Measurements from ENCODE around the gene GFOD2.

GFOD2 gene

DNA sequence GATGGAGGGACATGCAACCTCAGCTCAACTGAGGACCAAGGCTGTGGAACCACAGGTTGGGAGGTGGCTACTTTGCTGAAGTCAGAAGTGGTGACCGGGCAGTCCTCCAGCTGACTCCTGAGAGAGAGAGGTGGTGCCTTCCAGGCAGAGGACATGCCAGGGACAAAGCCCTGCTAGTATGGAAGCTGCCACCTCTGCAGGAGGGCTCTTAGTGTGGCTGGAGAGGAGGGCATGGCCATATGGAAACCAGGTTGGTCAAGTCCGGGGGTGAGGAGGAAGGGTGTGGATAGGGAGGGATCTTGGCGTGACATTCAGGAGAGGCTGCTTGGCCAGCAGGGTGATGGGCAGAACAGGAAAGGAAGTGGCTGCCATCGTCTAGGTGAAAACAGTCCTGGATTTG lies 46.8 kb downstream of the GFOD2 start:
- DNase-seq (ENCODE audit: low read depth) = no peak

DNA sequence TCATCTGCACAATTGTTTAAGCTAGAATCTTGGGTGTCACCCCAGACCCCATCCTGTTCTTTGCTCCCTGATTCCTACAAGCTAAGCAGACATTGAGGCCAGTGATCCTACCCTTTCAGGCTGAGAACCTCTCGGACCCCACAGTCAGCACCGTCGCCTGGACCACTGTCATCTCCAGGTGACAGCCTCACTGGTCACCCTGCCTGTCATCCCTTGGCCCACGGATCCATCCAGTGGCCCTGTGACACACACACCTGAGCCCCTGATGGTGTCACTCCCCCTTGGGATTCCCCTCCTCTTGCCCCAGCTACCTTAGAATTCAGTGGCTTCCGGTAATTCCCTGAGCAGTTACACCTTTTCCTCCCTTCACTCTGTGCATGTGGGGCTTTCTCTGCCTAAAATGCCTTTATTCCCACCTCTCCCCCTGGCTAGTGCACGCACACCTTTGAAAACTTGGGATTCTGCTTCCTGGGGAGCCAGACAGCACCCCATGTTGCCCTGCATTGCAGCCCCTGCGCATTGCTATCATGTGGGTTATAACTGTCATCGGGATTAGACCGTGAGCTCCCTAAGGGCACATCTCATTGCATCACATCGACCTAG lies 49.5 kb downstream of the GFOD2 start:
- no peak for DNase-seq (ENCODE audit: low read depth)

DNA sequence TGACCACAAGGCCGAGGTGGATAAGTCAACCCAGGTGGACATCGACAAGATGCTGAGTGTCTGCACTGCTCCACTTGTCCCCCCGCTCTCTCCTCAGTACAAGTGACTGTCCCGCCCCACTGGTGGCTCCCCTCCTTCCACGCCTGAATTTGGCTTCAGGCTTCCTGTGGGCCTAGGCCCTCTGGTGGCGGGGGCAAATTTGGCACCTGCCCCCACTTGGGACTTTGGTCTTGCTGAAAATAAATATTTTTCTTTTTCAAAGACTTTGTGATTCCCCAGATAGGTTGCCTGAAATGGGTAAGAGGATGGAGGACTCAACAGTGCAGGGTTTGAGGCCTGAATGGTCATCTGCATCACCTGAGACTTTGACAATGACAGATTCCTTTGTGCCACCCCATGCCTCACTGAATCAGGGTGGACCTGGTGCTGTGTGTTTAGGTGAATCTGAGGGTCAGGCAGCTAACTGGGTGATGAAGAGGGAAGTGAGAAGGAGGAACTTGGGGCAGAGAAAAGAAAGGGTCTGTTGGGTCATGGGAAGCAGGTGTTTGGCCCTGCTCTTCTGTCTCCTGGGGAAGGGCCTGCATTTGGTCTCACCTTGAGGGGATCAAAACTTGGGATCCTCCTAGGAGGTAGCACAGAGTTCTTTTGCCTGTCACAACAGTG lies 50.5 kb downstream of the GFOD2 start:
- no peak for DNase-seq (ENCODE audit: low read depth)

DNA sequence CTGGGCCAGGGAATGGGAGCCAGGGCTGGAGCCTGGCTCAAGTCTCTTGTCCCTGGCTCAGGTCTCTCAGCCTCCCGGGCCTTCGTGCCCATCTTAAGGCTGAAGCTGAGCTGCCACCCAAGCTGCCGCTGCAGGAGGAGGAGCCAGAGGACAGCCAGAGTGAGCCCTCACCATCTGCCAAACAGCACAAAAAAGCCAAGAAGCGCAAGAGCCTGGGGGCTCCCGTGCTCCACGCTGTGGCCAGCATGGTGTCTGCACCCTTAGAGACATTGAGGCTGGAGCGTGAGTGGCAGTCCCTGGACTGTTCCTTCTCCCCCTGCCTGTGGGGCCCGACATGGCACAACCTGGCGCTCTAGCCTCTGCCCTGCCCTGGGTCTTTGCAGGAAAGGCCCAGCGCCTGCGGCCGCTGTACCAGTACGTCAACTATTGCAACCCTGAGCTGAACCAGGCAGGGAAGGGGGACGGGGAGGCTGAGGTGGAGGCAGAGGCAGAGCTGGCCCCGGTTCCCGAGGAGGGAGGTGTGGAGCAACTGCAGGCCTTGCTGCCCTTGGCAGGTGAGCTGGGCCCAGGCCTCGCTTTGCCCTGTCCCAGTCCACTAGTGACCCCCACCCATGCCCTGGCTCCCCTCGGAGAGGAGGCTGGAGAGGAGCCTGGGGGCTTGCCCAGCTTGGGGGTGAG lies 51.2 kb downstream of the GFOD2 start:
- DNase-seq (ENCODE audit: low read depth) = peak; percentile 66

DNA sequence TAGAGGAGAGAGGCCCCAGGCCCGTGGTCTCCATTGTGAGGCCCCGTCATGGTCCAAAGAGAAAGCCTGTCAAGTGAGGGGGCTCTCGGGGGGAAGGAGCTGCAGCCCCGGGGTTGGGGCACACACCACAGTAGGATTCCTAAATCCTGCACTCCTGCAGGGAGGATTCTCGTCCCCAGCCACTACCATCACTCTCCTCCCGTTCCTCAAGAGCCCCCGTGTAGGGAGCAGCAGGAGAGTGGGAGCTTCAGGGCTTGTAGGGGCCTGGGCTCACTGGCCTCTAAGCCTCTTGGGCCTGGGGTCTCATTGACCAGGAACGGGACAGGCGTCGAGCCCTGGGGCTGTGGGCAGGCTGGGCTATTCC lies 51.7 kb downstream of the GFOD2 start:
- no peak for DNase-seq (ENCODE audit: low read depth)

DNA sequence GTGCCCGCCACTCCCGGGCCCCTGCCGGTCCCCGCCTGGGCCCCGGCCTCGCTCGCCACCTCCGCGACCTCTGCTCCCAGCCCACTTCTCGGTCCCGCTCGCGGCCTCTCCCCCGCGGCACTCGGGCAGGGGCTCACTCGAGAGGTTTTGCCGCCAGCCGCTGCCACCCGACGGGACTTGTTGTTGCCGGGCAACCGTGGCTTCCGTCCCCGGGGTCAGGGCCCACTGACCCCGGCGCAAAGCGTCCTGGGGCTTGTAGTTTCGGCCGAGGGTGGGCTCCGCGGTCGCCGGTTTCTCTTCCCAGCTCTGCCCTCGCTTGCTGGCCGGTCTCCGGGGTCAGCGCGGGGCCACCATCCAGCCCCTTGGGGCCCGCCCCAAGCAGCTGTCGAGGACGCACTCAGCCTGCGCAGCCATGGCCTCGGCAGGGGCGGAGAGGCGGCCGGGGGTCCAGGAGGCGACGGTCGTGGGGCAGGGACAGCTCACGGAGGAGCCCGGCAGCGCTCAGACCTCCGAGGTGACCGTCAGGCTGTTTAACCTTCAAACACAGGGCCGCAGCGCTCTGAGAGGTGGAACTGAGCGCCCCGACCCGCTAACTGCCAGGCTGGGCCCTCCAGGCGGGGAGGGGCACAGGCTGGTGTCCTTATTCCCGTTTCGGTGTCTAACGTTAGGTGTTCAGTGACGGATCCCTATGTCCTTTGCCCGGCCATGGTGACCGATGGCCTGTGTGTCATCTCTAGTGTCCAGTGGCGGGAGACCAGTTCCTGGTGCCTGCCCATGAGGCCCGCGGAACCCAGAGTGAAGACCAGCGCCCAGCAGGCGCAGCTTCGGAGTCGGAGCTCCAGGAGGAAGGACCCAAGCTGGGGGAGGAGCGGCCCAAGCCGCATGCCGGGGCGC lies 52.3 kb downstream of the GFOD2 start, which contains the start of the genes C16orf86 and ENKD1:
TSS of gene C16orf86 (plus strand) at position 256 of the 894 bp plus-strand sequence. CDS start at position 413, 157 bp downstream.
TSS of gene ENKD1 (minus strand) at position 192 of the 894 bp plus-strand sequence. CDS start 308 bp downstream, outside the sequence.
- DNase-seq (ENCODE audit: low read depth) = peak; percentile 72

DNA sequence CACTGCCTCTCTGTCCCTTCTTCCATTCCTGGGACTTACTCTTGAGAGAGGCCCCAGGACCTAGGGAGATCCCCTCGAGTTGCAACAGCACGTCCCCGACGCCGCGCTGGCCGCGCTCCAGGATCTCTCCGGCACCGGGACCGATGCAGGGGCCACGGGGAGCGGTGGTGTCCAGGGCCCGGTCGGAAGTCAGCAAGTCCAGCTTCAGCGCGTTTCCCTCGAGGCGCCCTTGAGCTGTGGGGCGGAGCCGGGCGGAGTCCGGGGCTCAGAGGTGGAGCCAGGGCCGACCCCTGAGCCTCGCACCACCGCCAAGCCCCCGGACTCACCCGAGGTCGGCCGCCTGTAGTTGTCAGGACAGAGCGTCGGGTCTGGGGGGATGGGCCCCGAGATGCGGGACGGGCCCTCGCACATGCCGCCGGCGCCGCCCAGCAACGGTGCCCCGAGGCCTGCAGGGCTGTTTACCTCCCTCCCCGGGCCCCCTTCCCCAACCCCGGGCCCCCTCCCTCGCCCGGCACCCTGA lies 53.0 kb downstream of the GFOD2 start:
- no peak for DNase-seq (ENCODE audit: low read depth)

DNA sequence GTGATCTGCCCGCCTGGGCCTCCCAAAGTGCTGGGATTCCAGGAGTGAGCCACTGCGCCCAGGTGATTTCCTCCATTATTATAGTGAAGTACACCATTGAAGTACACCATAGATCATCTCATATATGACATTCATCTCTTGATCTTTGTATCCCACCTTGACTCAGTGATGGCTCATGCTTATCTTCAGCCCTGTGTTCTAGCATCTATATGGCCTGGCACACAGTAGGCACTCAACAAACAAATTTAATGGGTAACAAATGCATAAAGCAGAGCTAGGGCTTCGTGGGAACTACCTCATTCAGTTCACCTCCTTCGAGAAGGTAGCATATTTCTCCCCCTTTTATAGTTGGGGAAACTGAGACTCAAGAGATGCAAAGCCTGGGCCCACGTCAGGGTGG lies 53.5 kb downstream of the GFOD2 start:
- no peak for DNase-seq (ENCODE audit: low read depth)

DNA sequence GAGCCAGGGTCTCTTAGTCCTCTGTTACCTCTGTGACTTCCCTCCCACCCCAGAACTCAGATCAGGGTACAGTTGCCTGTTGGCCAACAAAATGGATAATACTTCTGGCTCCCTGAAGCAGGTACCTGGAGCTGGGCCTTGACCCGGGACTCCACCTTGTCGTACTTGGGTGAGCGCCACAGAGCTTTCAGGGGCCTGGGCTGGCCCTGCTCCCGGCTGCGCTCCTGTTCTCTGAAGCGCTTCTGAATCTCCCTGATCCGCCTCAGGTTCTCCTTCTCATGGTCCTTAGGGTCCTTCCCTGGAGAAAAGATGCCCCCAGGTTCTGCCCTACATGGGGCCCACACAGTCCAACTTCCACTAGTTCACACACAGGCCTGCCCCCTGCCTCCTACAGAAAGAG lies 54.2 kb downstream of the GFOD2 start:
- DNase-seq (ENCODE audit: low read depth) = no peak

DNA sequence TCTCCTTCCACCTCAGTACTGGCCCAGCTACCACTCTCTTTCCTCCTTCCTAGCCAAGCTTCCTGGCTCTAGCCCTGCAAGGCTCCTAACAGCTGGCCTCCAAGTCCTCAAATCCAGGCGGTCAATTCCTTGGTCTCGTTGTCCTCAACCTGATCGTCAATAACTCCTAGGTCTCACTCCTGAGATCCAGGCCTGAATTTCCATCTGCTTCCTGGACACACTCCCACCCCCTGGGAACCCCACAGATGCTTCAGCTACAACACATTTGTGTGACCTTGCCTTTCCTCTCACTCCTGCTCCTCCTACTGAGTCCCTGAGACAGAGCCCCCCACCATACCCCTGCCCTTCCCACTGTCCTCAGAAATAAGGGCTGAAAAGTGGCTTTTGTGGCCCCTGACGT lies 54.9 kb downstream of the GFOD2 start:
- no peak for DNase-seq (ENCODE audit: low read depth)

DNA sequence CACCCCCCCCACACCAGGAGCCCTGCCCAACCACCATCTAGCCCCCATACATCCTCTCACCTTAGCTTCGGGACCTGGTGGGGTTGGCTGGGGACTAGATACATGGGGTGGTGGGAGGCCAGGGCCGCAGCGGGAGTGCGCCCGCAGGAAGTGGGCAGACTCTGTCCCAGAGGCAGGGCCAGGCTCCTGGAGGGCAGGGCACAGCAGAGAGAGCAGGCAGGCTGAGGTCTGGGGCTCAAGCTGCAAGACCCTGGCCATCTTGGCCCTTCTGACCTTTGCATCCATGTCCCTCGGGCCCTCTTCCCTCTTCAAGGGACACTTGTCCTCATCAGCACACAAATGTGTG lies 55.3 kb downstream of the GFOD2 start:
- no peak for DNase-seq (ENCODE audit: low read depth)

DNA sequence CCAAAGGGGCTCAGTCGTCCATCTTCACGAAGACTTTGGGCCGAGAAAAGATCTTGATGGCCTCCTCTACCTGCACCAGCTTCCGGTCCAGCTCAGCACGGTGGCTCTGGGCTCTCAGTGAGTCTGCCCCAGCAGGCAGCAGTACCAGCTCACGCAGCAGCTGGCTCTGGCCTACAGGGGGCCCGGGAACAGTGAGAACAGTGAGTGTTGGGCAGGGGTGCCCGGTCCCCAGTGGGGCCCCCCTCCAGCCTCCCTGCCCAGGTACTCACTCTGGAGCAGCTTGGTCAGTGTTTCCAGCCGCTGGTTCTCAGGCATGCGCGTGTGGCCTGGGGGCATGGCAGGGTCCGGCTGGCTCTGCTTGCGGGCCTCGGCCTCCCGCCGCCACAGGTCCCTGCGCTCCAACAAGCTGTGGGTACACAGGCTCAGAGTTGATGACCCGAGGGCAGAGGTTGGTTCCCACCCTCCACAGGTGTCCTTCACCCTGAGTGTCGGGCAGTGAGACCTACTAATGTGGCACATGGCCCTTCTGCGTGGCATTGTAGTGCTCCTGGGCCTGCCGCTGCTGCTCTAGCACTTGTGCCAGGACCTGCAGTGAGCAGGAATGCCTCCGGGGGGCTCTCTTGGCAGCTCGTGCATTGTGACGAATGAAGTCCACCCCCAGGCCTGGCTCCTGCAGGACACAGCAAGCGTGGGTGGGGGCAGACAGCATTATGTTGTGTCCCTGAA lies 55.8 kb downstream of the GFOD2 start:
- no peak for DNase-seq (ENCODE audit: low read depth)

DNA sequence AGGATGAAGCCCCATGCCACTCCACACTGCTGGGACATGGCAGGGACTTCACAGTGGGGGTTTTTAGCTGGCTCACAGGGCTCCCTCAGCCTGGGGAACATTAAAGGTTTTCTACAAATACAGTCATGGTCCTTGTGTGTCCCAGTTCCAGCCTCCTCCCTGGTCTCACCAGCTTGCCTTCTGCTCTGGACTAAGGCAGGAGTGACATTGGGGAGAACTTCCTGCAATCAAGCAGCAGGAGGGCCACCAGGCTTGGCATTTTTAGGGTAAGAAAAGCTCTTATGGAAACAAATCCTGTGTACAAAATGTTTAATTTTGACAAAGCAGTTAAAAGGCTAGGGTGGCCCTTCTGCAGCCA lies 56.5 kb downstream of the GFOD2 start:
- DNase-seq (ENCODE audit: low read depth) = no peak

DNA sequence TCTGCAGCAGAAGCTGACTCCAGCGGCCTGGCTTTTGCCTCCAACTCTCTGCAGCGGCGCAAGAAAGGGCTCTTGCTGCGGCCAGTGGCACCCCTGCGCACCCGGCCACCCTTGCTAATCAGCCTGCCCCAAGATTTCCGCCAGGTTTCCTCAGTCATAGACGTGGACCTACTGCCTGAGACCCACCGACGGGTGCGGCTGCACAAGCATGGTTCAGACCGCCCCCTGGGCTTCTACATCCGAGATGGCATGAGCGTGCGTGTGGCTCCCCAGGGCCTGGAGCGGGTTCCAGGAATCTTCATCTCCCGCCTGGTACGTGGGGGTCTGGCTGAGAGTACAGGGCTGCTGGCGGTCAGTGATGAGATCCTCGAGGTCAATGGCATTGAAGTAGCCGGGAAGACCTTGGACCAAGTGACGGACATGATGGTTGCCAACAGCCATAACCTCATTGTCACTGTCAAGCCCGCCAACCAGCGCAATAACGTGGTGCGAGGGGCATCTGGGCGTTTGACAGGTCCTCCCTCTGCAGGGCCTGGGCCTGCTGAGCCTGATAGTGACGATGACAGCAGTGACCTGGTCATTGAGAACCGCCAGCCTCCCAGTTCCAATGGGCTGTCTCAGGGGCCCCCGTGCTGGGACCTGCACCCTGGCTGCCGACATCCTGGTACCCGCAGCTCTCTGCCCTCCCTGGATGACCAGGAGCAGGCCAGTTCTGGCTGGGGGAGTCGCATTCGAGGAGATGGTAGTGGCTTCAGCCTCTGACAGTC lies 57.0 kb downstream of the GFOD2 start:
- no peak for DNase-seq (ENCODE audit: low read depth)

DNA sequence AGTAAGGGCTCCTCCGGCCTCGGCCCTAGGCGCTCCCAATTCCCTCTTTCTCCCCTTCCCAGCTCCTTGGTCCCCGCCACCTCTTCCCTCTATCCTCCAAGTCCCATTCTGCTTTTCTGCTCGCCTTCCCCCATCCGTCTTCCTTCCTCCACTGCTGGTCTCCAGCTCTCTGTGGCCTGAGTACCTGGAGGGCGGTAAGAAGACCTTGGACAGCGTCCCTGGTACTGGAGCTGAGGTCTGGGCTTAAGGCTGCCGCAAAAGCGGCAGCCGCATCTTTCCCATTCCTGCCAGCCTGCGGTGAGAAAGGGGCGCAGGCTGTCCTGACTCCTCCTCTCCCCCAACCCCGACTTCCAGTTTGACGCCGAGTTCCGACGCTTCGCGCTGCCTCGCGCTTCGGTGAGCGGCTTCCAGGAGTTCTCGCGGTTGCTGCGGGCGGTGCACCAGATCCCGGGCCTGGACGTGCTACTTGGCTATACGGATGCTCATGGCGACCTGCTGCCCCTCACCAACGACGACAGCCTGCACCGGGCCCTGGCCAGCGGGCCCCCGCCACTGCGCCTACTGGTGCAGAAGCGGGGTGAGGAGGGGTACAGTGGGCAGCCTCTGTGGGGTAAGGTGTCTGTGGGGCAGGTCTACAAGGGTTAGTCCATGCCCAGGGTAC lies 57.9 kb downstream of the GFOD2 start:
- DNase-seq (ENCODE audit: low read depth) = no peak

DNA sequence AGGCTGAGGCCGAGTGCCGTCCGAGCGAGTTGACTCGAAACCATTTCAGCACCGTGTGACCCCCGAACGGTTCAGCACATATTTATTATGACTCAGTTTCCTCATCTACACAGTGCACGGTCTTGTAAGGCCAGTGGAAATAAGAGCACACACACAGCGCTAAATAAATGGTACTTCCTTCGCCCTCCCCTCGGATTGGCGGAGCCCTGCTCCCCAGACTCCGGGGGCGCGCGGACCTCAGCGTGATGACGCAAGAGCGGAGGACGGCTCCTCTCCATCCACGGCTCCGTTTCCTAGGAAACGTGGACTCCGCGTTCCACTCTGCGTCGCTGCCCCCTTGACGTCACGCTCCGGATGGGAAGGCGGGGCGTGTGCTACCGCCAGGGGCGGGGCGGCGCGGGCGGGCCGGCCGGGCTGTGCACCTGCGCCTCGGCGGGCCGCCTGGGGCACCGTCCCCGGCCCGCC lies 58.5 kb downstream of the GFOD2 start, which contains the start of gene PARD6A:
TSS of gene PARD6A (plus strand) at position 397 of the 465 bp plus-strand sequence. CDS start 79 bp downstream, outside the sequence.
- DNase-seq (ENCODE audit: low read depth) = peak; percentile 96

DNA sequence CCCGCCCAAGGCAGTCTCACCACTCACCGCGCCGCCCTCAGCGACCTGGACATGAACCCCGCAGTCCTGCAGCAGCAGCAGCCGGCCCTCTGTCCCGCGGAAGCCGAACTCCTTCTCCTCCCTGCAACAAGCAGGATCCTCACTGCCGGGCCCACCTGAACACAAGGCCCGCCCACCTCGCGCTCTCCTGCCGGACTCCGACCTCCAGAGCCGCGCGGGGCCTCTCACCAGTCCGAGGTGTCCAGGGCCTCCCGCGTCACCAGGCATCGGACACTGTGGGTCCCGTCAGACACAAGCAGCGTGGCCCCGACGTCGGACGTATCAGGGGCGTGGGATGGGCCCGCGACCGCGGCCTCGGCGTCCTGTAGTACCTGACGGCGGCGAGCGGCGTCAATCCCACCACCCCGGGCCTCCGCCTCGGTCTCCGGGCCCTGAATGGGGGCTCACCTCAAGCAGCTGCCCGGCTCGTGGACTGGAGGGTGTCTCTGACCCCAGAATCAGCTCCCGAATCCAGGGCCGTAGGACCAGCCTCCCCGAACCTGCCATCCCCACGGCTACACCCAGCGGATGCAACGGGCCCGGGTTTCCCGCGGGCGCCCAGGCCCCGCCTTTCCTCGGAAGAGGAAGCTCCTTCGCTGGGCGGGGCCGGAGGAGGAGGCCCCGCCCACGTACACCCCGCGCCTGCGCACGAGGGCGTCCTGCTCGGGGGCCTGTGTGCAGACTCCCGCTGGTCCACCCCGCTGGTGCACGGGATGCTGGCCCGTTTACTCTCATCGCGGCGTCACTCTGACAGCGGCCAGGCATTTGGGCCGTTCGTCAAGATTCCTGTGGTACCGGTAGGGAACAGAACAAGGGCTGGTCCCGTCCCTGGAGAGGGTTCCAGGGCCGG lies 59.2 kb downstream of the GFOD2 start, which contains the start of gene ACD:
TSS of gene ACD (minus strand) at position 586 of the 889 bp plus-strand sequence. CDS start at position 546, 40 bp downstream.
- peak; percentile 80 for DNase-seq (ENCODE audit: low read depth)

DNA sequence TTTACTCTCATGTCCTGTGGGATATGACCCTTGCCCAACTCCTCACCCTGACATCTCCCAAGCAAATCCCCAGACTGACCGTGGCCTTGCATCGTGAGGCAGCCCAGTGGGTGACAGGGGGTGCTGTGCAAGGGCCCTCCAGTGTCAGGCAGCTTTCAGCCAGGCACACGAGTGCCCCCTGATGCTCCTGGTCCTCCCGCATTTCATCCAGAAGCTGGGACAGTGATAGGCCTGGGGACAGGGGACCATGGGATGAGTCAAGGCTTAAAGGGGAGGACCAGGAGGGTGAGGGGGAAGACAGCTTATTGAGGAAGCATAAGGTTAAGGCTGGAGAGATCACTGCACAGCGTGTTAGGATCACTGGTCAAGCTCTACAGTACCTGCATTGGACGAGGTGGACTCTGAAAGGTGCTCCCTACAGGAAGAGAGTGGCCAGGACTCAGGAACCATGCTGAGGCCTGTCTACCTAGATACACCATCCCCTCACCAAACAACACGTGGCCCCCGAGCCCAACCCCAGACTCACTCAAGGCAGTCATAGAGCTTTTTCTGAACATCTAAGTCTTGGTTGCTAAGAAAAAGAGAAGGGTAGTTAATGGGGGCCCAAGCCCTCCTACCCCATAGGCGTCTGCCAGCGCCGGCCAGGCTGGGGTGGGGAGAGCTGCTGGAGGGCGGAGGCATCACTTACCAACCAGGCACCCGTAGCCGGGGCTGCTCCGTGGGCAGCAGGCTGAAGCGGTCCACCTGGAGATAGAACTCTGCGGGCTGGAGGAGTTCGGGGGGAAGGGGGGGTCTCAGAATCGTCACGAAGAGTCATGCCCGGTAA lies 60.1 kb downstream of the GFOD2 start:
- DNase-seq (ENCODE audit: low read depth) = no peak

Measured in T-helper 22 cell (primary cell).